ENCODE data around the gene RSPH3.
A peak's percentile ranks its signal among the peaks of the same experiment; 100 is the strongest.

The RSPH3 gene

GRCh38 chr6:158941246-158941645 lies 58.8 kb downstream of the RSPH3 start:
- no peaks in the 10 kb centered on the region for H3K27me3 ChIP-seq
- no peaks in the 10 kb centered on the region for H3K9me3 ChIP-seq
- no peak overlapping the region for H3K27ac ChIP-seq
- no peak overlapping the region for H3K4me3 ChIP-seq
- DNase-seq = no peak
- H3K36me3 ChIP-seq = no peaks in the 10 kb centered on the region
- intact Hi-C loops (cut with DNase I; ENCODE audit: low total_unique reads) = no loop called here
- H3K4me1 ChIP-seq = peaks cover 0 to 12% (median 2%) of the 10 kb centered on the region in 4 donors
- TF ChIP-seq CTCF (IDR thresholded peaks at IDR 0.05) = no peak

- intact Hi-C loops (cut with DNase I; ENCODE audit: low total_unique reads) = no loop called here
- H3K27me3 ChIP-seq = no peaks in the 10 kb centered on the region
- H3K36me3 ChIP-seq = no peaks in the 10 kb centered on the region
- no peak for TF ChIP-seq CTCF (IDR thresholded peaks at IDR 0.05)
- H3K27ac ChIP-seq = no peak overlapping the region
- DNase-seq = no peak
- H3K4me1 ChIP-seq = peaks cover 0 to 12% (median 2%) of the 10 kb centered on the region in 4 donors
- H3K9me3 ChIP-seq = no peaks in the 10 kb centered on the region
- peak overlapping the region; percentile 23 to 25 for H3K4me3 ChIP-seq
Observed at GRCh38 chr6:158939255-158940159, 60.5 kb downstream of the RSPH3 start.

GRCh38 chr6:158938811-158939254 lies 61.2 kb downstream of the RSPH3 start:
- no peak overlapping the region for H3K27ac ChIP-seq
- peaks cover 0 to 12% (median 2%) of the 10 kb centered on the region in 4 donors for H3K4me1 ChIP-seq
- H3K36me3 ChIP-seq = no peaks in the 10 kb centered on the region
- intact Hi-C loops (cut with DNase I; ENCODE audit: low total_unique reads) = no loop called here
- TF ChIP-seq CTCF (IDR thresholded peaks at IDR 0.05) = no peak
- no peaks in the 10 kb centered on the region for H3K9me3 ChIP-seq
- peak overlapping the region; percentile 23 to 25 for H3K4me3 ChIP-seq
- no peak for DNase-seq
- no peaks in the 10 kb centered on the region for H3K27me3 ChIP-seq

- no peak for DNase-seq
- Histone ChIP-seq H3K4me1 (peaks cover 0 to 12% (median 2%) of the 10 kb centered on the region in 4 donors), H3K36me3 (no peaks in the 10 kb centered on the region), H3K9me3 (no peaks in the 10 kb centered on the region), H3K4me3 (no peak overlapping the region), H3K27ac (no peak overlapping the region), H3K27me3 (no peaks in the 10 kb centered on the region)
- intact Hi-C loops (cut with DNase I; ENCODE audit: low total_unique reads) = no loop called here
- no peak for TF ChIP-seq CTCF (IDR thresholded peaks at IDR 0.05)
Observed at GRCh38 chr6:158938220-158938619, 61.8 kb downstream of the RSPH3 start.

GRCh38 chr6:158934157-158934556 lies 65.8 kb downstream of the RSPH3 start:
- no peak for TF ChIP-seq CTCF (IDR thresholded peaks at IDR 0.05)
- Histone ChIP-seq H3K27ac (no peak overlapping the region), H3K9me3 (no peaks in the 10 kb centered on the region), H3K36me3 (no peaks in the 10 kb centered on the region), H3K27me3 (no peaks in the 10 kb centered on the region), H3K4me3 (no peak overlapping the region), H3K4me1 (peaks cover 0 to 5% (median 0%) of the 10 kb centered on the region in 4 donors)
- DNase-seq = no peak
- intact Hi-C loops (cut with DNase I; ENCODE audit: low total_unique reads) = no loop called here
